HG03108 (cell line): ENCODE data around the gene GIGYF2.

ENCODE experiments used
- ATAC-seq: cut with Tn5 transposase; IDR thresholded peaks from one replicate; pipeline ENCODE4 v1.9.1; 2021; ENCODE audit warnings: moderate library complexity; ENCODE audit not compliant: unreplicated experiment

Gene GIGYF2

DNA sequence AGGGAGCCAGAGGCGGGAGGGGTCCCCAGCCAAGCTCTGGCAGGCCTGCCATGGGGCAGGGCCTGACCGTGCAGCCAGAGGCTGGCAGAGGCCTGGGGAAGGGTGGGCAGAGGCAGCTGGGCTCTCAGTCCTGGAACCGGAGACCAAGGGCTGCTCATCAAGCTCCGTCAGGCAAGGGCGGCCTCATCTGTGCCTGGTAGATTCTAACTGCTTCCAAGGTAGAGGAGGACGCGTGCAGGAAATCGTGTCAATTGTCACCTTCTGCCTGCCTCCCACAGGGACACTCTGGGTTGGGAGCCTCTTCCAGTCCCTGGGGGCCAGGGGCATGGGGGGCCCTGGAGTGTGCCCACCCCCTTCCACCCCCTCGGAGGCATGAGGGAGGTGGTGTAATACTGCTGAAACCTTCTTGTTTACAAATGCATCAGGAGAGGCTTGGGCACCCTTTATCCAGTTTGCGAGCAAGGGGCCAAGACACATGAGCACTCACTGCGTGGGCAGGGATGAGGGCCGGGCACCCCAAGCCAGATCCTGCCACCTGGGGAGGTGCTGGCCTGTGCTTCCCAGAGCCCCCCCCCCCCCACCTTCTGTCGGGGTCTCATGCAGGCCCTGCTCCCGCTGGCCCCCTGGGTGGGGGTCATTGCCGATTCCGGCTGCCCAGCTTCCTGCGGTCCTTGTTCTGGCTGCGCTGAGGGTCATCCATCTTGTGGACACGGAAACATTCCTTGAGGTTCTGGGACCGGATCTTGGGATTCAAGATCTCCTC, 181.9 kb downstream of the GIGYF2 start:
- no peak for ATAC-seq

DNA sequence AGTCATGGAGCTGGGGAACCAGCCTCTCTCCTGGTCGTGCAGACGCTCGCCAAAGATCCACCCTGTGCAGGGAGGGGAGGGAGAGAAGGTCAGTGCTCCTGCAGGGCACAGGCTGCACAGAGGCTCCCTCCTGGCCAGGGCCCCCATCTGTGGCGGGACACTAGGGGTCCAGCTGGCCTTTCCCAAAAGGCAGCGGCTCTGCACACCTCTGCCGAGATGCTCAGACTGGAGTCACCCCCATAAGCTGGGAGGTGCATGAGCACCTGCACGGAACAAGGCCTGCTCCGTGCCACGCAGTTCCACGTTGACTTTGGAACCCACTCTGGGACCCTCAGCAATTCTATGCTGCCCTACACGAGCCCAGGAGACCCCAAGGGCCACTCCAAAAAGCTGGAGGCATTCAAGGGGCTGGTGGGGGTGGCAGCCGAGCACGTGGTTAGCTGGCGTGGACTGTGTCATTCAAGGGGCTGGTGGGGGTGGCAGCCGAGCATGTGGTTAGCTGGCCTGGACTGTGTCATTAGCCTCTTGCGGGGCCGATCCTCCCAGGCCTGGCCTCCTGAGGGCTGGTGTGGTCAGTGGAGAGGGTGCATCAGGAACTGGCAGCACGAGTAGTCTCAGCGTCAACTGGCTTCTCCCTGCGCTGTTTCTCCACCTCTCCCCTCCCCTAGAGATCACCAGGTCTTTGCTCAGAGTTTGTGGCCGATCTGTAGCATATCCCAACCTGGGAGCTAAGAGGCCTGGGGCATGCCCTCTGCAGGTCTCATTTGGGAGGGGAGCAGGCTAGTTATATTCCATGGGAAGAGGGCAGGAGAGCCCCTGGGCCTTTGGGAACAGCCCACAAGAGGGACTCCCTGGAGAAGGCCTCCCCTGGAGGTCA, 182.7 kb downstream of the GIGYF2 start:
- ATAC-seq, result no peak

DNA sequence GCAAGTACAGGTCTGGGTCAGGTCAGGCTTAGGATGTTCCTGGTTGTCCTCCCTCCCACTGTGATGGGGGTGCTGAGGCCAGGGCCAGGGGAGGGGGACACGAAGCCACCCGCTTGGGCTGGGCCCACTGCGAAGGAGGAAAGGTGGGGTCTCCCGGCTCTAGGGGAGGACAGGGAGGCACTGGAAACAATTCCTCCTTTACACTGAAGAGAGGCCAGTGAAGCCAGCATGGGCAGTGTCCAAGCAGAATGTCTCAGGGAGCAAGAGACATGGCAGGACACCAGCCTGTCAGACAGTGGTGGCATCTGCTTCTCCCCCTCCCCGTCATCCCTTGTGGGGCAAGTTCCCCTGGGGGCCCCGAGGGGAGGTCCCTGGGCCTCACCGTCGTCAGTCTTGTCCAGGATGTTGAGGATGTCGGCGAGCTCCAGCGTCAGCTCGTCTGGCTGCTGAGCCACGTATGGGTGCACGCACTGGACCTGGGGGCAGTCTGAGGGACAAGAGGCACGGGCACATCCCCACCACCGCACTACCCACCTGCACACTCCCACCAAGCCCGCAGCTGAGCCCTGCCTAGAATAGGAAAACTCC, 183.7 kb downstream of the GIGYF2 start:
- ATAC-seq, result no peak

DNA sequence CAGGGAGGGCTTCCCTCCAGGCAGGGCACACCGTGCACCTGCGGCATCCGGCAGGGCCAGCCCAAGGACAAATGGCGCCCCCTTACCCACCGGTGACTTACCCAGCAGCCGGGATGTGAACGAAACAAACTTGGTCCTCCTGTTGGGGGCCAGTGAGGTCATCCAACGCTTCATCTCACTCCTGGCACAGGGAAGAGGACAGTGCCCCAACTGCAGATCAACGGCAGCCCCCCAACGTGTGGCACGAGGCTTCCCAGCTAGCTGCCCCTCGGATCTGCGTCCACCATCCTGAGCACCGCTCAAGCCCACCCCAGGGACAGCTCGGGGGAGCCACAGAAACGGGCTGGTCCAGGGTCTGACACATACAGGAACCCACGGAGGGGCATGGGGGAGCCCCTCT, 185.0 kb downstream of the GIGYF2 start:
- no peak for ATAC-seq

DNA sequence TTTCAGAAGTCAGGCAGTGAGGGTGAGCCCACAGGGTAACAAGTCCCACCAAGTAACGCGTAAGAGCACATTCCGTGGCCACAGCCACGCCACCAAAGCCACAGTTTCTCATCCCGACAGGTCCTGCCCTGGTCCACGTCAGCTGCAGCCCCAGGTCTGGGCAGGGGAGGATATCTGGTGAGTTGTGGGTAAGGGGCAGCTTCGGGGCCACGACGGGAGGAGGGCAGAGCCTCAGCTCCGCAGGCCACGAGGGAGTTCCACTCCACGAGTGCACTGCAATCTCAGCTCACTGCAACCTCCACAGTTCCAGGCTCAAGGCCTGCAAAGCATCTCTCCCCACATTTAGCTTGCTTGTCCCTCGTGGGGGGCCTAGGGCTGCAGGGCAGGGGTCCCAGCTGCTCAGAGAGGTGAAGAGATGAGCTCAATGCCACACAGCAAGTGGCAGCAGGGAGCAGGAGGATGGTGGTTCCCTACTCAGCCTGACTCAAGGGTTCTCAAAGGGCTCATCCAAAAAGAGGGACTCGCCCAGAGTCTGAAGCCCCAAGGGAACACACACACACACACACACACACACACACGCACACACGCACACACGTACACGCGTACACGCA, 185.5 kb downstream of the GIGYF2 start:
- ATAC-seq, result no peak

DNA sequence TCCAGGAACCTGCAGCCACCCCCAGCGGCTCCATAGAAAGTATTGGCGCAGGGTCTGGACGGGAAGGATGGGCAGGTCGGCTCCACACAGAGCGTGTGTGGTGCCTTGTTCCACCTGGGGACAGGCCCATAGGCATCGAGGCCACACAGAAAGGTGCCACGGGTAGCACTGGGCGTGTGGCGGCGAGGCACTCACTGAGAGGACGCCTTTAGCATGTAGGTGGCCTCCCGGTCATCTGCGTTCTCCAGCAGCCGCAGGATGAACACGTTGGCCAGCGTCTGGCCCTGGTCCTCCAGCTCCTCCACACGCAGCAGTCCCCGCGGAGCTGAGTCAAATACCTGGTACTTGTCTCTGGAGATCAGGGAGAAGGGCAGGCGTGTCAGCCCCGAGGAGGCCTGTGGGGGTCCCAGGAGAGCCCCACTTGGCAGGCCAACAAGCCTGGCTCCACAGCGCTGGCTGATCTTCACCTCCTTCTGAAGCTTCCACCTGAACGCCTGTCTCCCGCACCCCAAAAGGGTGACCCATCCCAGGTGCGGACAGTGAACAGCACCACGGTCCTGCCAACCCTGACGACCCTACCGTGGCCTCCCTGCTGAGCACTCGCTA, 186.1 kb downstream of the GIGYF2 start:
- ATAC-seq, result no peak

DNA sequence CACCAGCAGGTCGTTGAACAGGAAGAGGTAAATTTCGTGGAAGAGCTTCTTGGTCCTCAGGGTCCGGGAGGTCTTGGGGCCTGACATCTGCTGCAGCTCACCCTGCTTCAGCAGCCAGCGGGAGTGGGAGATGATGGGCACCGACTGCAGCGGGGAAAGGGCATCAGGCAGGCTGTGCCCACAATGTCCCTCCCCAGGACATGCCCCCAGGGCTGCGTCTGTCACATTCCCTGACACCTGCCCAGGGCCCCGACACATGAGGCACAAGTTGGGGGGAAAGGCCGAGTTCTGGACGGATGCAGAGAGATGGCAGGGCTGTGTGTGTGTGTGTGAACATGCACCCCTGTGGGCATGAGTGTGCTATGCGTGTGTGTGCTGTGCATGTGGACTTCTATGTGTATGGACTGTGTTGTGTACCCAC, 186.9 kb downstream of the GIGYF2 start:
- ATAC-seq, result no peak

DNA sequence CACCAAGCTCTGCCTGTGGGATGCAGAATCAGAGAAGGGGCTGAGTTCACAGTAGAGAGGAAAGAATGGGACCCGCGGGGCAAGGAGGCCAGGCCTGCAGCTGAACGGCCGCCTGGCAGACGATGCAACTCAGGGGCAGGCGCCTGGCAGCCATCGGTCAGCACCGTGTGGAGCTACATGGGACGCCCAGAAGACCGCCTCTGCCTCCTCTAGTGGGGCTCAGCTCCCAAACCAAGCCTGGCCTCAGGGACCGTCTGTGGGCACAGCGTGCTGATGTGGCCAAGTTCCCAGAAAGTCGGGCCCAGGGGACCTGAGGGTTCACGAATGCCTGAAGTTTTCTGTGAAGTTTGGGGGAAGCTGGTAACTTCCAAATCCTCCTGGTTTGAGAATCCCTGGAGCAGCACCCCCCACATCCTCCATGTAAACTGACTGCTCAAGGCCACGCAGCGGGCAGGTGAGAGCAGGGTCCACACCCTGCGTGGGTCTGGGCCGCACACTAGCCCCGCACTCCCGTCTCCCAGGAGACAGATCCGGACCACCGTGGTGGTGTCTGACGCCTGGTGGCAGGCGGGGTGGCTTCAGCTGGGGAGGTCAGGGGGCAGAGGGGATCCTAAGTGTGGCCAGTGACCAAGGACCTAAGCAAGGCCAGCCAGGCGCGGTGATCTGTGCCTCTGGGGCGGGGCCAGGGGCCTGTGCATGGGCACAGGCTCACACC, 187.6 kb downstream of the GIGYF2 start:
- no peak for ATAC-seq

DNA sequence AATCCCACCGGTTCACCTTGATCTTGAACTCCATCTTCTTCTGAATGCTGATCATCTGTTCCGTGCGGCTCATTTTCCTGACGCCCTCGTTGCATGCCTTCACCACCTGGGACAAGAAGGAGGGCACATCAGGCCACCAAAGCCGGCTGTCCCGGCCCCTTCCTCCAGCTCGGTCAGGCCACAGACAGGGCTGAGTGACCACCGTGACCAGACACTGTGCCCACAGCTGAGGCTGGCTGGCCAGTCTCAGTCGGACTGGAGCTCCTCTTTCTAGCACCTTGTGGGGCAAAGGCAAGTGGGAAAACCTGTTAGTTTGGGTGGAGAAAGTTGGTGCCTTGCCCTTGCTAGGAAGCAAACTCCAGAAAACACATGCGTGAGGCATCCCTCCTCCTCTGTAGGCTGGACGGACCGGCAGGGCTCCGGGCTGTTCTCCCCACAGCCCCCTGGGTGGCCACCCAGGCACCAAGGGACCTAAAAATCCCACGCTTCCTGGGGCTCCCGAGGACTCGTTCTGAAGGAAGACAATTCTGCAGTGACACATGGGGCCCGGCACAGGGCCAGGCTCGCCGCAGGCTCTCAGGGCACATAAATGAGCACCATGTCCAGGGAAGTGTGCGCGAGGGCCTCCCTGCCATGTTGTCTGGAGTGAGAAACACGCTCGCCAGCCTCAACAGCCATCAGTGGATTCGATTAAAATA, 188.3 kb downstream of the GIGYF2 start:
- ATAC-seq, result no peak

DNA sequence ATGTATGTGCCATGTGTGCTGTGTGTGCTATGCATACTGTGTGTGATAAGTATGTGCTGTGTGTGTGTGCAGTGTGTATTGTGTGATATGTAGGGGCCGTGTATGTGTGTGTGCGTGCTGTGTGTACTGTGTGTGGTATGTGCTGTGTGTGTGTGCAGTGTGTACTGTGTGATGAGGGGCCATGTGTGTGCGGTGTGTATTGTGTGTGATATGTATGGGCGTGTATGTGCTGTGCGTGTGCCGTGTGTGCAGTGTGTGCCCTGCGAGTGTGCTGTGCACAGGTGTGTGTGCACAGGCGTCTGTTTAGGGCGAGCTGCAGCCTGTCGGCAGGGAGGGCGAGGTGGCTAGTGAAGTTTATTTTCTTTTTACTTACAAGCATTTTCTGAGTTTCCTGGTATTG, 189.0 kb downstream of the GIGYF2 start:
- no peak for ATAC-seq

DNA sequence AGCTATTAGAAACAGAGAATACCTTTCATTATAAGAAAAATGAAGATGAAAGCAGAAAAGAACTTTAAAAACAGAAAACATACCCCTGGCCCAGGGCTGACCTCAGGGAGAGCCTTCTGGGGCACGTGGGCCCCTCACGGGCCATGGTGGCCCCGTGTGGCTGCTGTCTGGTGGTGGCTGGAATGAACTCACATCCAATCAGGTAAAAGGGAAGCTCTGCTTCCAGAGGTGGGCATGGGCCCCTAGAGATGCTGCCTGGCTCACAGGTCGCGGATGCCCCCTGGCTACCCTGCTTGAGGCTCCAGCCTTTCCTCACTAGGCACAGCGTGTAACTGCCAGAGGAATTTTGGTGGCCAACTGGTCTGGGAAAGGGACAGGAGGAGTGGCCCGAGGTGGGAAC, 189.5 kb downstream of the GIGYF2 start:
- ATAC-seq, result no peak

DNA sequence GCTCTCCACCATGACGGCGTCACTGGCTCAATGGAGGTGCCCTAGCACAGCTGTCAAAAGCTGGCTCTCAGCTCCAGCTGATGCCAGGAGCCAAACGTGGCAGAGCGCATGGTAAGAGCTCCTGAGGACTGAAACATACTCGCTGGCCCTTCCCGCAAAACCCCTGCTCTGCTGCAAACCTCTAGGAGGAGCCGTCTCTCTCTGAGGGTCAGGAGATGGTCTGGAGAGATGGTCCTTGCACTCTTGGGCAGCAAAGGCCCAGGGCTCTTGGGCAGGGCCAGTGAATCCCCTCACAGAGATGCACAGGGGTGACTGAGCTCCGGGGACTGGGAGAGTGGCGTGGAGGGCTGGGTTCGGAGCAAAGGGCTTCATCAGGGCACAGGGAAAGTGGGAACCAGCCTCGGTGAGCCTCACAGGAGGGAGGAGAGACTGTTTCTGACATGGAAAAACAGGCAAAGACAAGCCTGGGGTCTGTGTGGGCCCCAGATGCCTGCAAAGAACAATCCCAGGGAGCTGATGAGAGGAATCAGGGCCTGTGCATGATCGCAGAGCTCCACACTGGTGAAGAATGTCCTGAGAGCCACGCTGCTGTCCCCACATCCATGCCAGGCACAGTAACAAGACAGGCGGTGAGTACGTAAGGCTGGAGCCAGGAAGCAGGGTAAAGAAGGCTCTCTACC, 190.2 kb downstream of the GIGYF2 start:
- no peak for ATAC-seq

DNA sequence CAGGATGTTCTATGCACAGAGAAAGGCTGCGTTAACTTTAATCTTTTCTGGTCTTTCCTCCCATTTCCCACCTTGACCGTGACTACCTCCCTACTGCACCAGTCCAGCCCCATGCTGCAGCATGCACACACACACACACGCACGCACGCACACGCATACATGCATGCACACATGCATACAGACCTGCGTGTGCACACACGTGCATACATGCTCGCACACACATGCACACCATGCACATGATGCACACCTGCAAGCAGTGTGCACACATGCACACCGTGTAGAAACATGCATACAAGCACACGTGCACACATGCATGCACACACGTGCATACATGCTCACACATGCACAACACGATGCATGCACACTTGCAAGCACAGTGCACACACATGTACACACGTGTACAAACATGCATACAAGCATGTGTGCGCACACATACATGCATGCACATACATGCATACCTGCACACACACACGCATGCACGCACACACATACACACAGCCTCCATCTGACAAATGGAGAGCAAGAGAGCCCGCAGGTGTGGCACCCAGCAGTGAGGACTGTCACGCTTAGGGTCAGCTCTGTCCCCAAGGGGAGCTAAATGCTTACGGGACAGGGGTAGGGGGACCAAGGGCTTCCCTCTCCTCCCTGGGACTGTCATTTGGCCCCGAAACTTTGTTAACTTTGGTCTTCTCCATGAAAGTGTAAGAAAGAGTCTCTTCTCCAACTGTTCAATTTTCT, 191.1 kb downstream of the GIGYF2 start:
- no peak for ATAC-seq

DNA sequence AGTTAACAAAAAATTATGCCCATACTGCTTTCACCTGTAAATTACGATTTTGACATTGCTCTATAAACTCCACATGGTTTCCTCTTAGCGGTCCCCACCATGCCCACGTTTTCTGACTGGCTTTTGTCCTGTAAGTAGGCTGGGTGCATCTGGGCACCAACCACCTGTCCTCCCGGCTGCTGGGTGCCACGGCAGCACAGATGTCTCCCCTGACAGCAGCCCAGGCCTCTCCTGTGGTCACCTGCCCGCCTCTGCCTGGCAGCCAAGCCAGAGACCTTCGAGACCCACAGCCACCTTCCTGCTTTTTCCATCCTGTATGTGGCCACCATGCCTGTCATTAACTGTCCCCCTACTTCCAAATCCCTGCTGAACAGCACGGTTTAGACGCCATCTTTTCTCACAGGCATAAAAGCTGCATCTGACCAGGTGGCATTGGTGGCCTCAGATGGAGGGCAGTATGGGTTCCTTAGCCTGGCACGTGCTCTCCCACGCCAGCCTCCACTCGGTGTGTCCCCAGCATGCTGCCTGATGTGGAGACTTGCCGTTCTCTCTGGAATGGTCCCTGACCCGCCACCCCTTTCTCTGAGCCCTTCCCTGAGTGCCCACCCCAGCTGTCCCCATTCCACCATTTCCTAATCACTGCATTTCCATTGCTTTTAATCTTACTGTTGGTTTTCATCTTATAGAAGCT, 191.9 kb downstream of the GIGYF2 start:
- ATAC-seq, result no peak

DNA sequence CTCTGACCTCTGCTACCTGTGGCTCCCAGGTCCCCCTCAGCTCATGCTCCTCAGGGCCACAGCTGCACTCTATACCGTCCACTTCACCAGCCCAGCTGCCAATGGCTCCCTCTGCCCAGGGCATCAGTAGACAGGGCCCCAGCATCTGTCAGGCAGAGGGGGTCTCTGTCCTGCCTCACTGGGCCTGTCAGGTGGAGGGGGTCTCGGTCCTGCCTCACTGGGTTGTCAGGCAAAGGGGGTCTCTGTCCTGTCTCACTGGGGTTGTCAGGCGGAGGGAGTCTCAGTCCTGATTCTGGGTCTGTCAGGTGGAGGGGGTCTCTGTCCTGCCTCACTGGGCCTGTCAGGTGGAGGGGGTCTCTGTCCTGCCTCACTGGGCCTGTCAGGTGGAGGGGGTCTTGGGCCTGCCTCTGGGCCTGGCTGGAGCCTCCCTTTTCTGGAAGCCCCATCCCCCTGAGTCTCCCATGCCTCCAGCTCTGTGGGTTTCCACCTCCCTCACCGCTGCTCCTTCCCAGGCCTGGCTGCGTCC, 192.8 kb downstream of the GIGYF2 start:
- no peak for ATAC-seq

DNA sequence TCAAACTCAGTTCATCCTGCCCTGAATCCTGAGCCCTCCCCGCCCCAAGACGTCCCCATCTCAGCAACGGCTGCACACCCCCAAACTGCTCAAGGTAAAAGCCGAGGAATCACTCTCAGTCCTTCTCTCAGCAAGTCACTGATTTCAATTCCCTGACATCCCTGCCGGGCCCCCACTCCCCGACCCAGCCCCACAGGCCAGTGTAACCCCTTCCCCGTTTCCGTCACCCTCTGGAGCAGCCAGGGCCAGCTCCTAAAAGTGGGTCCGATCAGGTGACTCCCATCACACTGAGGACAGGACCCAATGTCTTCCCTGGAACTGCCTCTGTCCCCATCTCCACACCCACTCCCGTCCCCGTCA, 193.4 kb downstream of the GIGYF2 start:
- ATAC-seq, result no peak

DNA sequence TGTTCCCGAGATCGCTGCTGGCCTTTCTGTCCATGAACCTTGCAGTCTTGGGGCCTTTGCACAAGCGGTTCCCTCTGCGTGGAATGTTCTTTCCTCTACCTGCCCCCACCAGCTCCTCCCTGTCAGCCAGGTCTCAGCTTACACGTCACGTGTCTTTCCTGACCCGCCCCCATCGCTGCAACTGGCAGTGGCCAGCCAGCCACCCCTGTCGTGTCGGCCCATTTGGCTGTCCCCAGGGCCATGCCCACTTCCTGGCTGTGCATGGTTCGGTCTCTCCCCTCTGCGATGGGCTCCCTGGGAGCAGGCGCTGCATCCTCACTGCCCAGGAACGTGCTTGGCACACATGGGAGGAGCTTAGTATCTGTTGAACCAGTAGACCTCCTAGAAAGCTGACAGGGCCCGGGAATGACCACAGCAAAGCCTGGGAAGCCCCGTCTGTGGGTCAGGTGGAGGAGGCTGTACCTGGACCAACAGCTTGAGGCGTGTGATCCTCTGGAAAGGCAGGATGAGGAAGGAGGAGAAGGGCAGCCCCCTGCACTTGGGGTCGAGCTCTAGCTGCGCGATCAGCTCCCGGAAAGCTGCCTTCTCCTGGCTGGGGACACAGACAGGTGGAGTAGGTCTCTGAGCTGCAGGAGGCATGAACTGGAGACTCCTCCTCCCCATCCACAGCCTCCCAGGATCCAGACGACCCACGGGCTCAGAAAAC, 193.9 kb downstream of the GIGYF2 start:
- no peak for ATAC-seq
